ENCODE measurements around the gene TMEM220.

- TF ChIP-seq, protein P1, sequence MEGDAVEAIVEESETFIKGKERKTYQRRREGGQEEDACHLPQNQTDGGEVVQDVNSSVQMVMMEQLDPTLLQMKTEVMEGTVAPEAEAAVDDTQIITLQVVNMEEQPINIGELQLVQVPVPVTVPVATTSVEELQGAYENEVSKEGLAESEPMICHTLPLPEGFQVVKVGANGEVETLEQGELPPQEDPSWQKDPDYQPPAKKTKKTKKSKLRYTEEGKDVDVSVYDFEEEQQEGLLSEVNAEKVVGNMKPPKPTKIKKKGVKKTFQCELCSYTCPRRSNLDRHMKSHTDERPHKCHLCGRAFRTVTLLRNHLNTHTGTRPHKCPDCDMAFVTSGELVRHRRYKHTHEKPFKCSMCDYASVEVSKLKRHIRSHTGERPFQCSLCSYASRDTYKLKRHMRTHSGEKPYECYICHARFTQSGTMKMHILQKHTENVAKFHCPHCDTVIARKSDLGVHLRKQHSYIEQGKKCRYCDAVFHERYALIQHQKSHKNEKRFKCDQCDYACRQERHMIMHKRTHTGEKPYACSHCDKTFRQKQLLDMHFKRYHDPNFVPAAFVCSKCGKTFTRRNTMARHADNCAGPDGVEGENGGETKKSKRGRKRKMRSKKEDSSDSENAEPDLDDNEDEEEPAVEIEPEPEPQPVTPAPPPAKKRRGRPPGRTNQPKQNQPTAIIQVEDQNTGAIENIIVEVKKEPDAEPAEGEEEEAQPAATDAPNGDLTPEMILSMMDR (IDR thresholded peaks at IDR 0.05 in 2 of 3, conservative IDR thresholded peaks at IDR 0.05 in 1 of 3; ENCODE audit: borderline replicate concordance in 1 of 3, insufficient read depth in 1 of 3, low read depth in 2 of 3, low read length in 2 of 3) = no peak
- TF ChIP-seq YY1 (IDR thresholded peaks at IDR 0.05; ENCODE audit: extremely low read depth, insufficient replicate concordance, low read depth, low read length) = no peak
- no peak for TF ChIP-seq ELF1 (IDR thresholded peaks at IDR 0.05; ENCODE audit: borderline replicate concordance, low read depth)
- TF ChIP-seq SP1 (IDR thresholded peaks at IDR 0.05; ENCODE audit: low read depth) = no peak
- no peak for TF ChIP-seq RAD21 (IDR thresholded peaks at IDR 0.05; ENCODE audit: low read depth)
- no peak for TF ChIP-seq POLR2AphosphoS5 (IDR thresholded peaks at IDR 0.05; ENCODE audit: low read depth, low read length)
- TF ChIP-seq, protein P2, sequence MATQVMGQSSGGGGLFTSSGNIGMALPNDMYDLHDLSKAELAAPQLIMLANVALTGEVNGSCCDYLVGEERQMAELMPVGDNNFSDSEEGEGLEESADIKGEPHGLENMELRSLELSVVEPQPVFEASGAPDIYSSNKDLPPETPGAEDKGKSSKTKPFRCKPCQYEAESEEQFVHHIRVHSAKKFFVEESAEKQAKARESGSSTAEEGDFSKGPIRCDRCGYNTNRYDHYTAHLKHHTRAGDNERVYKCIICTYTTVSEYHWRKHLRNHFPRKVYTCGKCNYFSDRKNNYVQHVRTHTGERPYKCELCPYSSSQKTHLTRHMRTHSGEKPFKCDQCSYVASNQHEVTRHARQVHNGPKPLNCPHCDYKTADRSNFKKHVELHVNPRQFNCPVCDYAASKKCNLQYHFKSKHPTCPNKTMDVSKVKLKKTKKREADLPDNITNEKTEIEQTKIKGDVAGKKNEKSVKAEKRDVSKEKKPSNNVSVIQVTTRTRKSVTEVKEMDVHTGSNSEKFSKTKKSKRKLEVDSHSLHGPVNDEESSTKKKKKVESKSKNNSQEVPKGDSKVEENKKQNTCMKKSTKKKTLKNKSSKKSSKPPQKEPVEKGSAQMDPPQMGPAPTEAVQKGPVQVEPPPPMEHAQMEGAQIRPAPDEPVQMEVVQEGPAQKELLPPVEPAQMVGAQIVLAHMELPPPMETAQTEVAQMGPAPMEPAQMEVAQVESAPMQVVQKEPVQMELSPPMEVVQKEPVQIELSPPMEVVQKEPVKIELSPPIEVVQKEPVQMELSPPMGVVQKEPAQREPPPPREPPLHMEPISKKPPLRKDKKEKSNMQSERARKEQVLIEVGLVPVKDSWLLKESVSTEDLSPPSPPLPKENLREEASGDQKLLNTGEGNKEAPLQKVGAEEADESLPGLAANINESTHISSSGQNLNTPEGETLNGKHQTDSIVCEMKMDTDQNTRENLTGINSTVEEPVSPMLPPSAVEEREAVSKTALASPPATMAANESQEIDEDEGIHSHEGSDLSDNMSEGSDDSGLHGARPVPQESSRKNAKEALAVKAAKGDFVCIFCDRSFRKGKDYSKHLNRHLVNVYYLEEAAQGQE (IDR thresholded peaks at IDR 0.05; ENCODE audit: low read depth) = no peak
These were observed 8.9 kb upstream of the TMEM220 start for GRCh38 chr17:10738521-10739258.
